ENCODE measurements around the gene ZNF350.
"Not testable (repeated sequence)": the region's sequence is repeated elsewhere in the genome, so short reads cannot be mapped to it uniquely, and the experiment has no call there.

Gene ZNF350

DNA sequence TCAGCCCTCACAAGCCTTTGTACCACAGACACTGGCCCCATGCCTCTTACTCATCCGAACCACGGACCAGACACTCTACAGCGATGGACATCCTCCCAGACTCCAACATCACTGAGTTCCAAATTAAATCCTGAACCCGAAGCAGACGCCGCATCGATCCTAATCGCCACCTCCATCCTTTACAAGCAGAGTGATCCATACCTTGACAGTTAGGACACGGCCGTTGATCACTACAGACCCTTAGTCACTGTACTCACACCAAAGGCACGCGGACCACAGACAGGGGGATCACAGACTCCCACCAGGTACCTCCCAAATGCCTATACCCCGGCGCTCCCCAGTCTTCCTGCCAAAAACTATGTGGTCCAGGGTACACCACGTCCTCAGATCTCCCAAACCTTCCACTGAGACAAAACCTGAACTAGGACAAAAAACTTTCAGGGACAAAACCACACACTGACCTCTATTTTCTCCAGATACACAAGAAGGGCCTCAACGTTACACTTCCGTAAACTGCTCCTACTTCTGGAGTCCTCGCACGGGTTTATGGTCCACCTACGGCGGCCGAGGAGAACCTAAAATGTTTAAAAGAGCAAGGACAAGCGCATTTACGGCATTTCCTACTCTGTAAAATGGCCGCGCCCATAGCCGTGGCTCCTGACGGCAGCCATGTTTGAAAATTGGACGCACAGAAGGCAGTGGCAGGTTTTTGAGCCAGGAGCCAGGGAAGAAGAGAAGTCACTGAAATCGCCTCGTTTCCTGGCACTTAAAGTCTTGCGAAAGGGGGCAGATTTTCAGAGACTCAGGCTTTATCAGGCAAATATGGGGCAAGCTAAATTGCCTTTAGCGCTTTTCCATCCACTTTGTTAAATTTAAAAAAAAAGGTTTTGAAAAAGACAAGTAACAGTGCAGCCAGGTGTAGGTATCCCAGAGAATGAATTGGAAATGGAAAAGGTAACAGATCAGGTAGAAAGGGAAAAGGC, at the start of gene ZNF350:
TSS of gene ZNF350 (minus strand) at position 532 of the 983 bp plus-strand sequence. CDS start 12,480 bp downstream, outside the sequence.
- TF ChIP-seq, protein P1, sequence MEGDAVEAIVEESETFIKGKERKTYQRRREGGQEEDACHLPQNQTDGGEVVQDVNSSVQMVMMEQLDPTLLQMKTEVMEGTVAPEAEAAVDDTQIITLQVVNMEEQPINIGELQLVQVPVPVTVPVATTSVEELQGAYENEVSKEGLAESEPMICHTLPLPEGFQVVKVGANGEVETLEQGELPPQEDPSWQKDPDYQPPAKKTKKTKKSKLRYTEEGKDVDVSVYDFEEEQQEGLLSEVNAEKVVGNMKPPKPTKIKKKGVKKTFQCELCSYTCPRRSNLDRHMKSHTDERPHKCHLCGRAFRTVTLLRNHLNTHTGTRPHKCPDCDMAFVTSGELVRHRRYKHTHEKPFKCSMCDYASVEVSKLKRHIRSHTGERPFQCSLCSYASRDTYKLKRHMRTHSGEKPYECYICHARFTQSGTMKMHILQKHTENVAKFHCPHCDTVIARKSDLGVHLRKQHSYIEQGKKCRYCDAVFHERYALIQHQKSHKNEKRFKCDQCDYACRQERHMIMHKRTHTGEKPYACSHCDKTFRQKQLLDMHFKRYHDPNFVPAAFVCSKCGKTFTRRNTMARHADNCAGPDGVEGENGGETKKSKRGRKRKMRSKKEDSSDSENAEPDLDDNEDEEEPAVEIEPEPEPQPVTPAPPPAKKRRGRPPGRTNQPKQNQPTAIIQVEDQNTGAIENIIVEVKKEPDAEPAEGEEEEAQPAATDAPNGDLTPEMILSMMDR (conservative IDR thresholded peaks at IDR 0.05; ENCODE audit: control insufficient read depth, insufficient read depth, low read depth, low read length) = no peak
- H3K4me3 ChIP-seq (ENCODE audit: control insufficient read depth, low read depth, low read length) = peak within 1 kb of the TSS; percentile 59
- DNase-seq (ENCODE audit: low read depth) = peak; percentile 96

DNA sequence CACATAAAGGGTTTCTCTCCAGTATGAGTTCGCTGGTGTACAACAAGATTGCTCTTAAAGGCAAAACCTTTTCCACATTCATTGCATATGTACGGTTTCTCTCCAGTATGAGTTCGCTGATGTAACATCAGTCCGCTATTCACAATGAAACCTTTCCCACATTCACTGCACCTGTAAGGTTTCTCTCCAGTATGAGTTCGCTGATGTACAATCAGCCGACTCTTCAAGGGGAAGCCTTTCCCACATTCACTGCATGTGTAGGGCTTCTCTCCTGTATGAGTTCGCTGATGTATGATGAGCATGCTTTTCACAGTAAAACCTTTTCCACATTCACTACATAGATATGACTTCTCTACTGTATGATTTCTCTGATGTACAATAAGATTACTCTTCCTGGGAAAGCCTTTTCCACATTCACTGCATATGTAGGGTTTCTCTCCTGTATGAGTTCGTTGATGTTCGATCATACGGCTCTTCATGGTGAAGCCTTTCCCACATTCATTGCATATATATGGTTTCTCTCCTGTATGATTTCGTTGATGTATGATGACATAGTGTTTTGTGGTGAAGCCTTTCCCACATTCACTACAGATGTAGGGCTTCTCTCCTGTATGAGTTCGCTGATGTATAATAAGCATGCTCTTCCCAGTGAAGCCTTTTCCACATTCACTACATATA, 47.5 kb upstream of the ZNF350 start:
- no peak overlapping the region for H3K4me3 ChIP-seq (ENCODE audit: control insufficient read depth, low read depth, low read length)
- TF ChIP-seq, protein P1 (conservative IDR thresholded peaks at IDR 0.05; ENCODE audit: control insufficient read depth, insufficient read depth, low read depth, low read length) = no peak
- DNase-seq (ENCODE audit: low read depth) = peak; percentile 19

- H3K4me3 ChIP-seq (ENCODE audit: control insufficient read depth, low read depth, low read length) = peak overlapping the region; percentile 95
- DNase-seq (ENCODE audit: low read depth) = no peak
- TF ChIP-seq, protein P1 (conservative IDR thresholded peaks at IDR 0.05; ENCODE audit: control insufficient read depth, insufficient read depth, low read depth, low read length) = no peak
These were observed 42.1 kb upstream of the ZNF350 start for GRCh38 chr19:52028780-52029123.

- H3K4me3 ChIP-seq (ENCODE audit: control insufficient read depth, low read depth, low read length) = peak within 1 kb of the TSS; percentile 95
- peak; percentile 86 for DNase-seq (ENCODE audit: low read depth)
These were observed 41.6 kb upstream of the ZNF350 start, which contains the start of gene ZNF614 for GRCh38 chr19:52028027-52028779. Gene ZNF614 (minus strand): TSS chr19:52028379. CDS start chr19:52025745, 2,634 bp downstream.

GRCh38 chr19:52026255-52026990, 39.8 kb upstream of the ZNF350 start:
- DNase-seq (ENCODE audit: low read depth) = not testable (repeated sequence)

More at GRCh38 chr19:52028027-52028779, 41.6 kb upstream of the ZNF350 start, which contains the start of gene ZNF614:
- TF ChIP-seq, protein P1 (conservative IDR thresholded peaks at IDR 0.05; ENCODE audit: control insufficient read depth, insufficient read depth, low read depth, low read length) = no peak

GRCh38 chr19:52024478-52024877, 37.8 kb upstream of the ZNF350 start:
- not testable (repeated sequence) for H3K4me3 ChIP-seq (ENCODE audit: control insufficient read depth, low read depth, low read length); DNase-seq (ENCODE audit: low read depth)

More at GRCh38 chr19:52026255-52026990, 39.8 kb upstream of the ZNF350 start:
- H3K4me3 ChIP-seq (ENCODE audit: control insufficient read depth, low read depth, low read length) = not testable (repeated sequence)

DNA sequence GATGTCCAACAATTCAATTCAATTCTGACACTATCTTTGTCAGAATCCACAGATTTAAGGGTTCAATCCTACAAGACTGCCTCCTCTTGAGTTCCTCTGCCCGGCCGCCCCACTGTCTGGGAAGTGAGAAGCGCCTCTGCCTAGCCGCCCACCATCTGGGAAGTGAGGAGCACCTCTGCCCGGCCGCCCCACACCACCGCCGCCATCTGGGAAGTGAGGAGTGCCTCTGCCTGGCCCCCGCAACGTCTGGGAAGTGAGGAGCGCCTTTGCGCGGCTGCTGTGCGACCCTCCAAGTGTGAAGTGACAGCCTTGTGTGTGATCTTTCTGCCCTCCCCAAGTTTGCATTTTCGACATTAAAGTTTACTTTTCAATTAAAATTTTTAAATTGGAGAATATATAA, 35.6 kb upstream of the ZNF350 start:
- no peak overlapping the region for H3K4me3 ChIP-seq (ENCODE audit: control insufficient read depth, low read depth, low read length)
- TF ChIP-seq, protein P1 (conservative IDR thresholded peaks at IDR 0.05; ENCODE audit: control insufficient read depth, insufficient read depth, low read depth, low read length) = no peak
- DNase-seq (ENCODE audit: low read depth) = no peak

Measured in fibroblast of mammary gland (primary cell).